ENCODE data around the gene CCDC24.

GRCh38 chr1:44025816-44026215 lies 34.4 kb downstream of the CCDC24 start:
- no peak for TF ChIP-seq CTCF (IDR thresholded peaks at IDR 0.05)
- TF ChIP-seq EZH2phosphoT487 (IDR thresholded peaks at IDR 0.05) = no peak
